ENCODE measurements around the gene IQGAP1. TPM values are rescaled to one million over a fixed set of nuclear protein-coding genes. Genes with fewer than 3 reads are reported as not detected.

The IQGAP1 gene
- total and polyA plus RNA-seq, 9 of the 15 experiments (the other 6 are each of a cell fraction or from before 2014, with no cell fraction given) = 37.6 to 143 (median 77.7) TPM

DNA sequence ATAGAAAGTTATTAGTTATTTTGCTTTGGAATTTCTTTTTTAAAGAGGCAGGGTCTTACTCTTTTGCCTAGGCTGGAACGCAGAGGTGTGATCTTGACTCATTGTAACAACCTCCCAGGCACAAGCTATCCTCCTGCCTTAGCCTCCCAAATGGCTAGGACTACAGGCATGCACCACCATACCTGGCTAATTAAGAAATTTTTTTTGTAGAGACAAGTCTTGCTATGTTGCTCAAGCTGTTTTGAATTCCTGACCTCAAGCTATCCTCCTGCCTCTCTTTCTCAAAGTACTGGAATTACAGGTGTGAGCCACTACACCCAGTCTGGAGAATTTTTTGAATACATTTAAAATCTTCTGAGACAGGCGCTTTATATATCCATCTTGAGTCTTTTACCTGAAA is 49.5 kb downstream of the IQGAP1 start:
- no peaks in the 10 kb centered on the region for H3K9me3 ChIP-seq (replicated peaks; ENCODE audit: control insufficient read depth, insufficient read depth, low read depth, low read length)
- no peaks in the 10 kb centered on the region for H3K27me3 ChIP-seq (ENCODE audit: control insufficient read depth in 2 of 2, insufficient read depth in 2 of 2, low read length in 2 of 2)
- intact Hi-C loops (cut with micrococcal nuclease) = no loop called here
- TF ChIP-seq ZNF232 (CRISPR knock-in tag; IDR thresholded peaks at IDR 0.05) = no peak
- no peak for TF ChIP-seq NEUROD1 (IDR thresholded peaks at IDR 0.05; ENCODE audit: borderline replicate concordance, low read depth, low read length, partially characterized antibody)
- TF ChIP-seq, protein P1, sequence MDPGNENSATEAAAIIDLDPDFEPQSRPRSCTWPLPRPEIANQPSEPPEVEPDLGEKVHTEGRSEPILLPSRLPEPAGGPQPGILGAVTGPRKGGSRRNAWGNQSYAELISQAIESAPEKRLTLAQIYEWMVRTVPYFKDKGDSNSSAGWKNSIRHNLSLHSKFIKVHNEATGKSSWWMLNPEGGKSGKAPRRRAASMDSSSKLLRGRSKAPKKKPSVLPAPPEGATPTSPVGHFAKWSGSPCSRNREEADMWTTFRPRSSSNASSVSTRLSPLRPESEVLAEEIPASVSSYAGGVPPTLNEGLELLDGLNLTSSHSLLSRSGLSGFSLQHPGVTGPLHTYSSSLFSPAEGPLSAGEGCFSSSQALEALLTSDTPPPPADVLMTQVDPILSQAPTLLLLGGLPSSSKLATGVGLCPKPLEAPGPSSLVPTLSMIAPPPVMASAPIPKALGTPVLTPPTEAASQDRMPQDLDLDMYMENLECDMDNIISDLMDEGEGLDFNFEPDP (CRISPR knock-in tag; IDR thresholded peaks at IDR 0.05) = no peak
- TF ChIP-seq, protein P2, sequence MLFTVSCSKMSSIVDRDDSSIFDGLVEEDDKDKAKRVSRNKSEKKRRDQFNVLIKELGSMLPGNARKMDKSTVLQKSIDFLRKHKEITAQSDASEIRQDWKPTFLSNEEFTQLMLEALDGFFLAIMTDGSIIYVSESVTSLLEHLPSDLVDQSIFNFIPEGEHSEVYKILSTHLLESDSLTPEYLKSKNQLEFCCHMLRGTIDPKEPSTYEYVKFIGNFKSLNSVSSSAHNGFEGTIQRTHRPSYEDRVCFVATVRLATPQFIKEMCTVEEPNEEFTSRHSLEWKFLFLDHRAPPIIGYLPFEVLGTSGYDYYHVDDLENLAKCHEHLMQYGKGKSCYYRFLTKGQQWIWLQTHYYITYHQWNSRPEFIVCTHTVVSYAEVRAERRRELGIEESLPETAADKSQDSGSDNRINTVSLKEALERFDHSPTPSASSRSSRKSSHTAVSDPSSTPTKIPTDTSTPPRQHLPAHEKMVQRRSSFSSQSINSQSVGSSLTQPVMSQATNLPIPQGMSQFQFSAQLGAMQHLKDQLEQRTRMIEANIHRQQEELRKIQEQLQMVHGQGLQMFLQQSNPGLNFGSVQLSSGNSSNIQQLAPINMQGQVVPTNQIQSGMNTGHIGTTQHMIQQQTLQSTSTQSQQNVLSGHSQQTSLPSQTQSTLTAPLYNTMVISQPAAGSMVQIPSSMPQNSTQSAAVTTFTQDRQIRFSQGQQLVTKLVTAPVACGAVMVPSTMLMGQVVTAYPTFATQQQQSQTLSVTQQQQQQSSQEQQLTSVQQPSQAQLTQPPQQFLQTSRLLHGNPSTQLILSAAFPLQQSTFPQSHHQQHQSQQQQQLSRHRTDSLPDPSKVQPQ (CRISPR knock-in tag; IDR thresholded peaks at IDR 0.05; ENCODE audit: borderline replicate concordance) = no peak
- TF ChIP-seq, protein P3, sequence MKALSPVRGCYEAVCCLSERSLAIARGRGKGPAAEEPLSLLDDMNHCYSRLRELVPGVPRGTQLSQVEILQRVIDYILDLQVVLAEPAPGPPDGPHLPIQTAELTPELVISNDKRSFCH (CRISPR knock-in tag; IDR thresholded peaks at IDR 0.05) = no peak
- TF ChIP-seq, protein P3 (tag; IDR thresholded peaks at IDR 0.05) = no peak
- no peak for TF ChIP-seq RBM25 (IDR thresholded peaks at IDR 0.05; ENCODE audit: low read depth, low read length, severe bottlenecking)
- no peak for TF ChIP-seq TEAD1 (CRISPR knock-in tag; IDR thresholded peaks at IDR 0.05)
- TF ChIP-seq, protein P4, sequence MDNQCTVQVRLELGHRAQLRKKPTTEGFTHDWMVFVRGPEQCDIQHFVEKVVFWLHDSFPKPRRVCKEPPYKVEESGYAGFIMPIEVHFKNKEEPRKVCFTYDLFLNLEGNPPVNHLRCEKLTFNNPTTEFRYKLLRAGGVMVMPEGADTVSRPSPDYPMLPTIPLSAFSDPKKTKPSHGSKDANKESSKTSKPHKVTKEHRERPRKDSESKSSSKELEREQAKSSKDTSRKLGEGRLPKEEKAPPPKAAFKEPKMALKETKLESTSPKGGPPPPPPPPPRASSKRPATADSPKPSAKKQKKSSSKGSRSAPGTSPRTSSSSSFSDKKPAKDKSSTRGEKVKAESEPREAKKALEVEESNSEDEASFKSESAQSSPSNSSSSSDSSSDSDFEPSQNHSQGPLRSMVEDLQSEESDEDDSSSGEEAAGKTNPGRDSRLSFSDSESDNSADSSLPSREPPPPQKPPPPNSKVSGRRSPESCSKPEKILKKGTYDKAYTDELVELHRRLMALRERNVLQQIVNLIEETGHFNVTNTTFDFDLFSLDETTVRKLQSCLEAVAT (IDR thresholded peaks at IDR 0.05) = no peak
- no peak for TF ChIP-seq ZNF146 (CRISPR knock-in tag; IDR thresholded peaks at IDR 0.05; ENCODE audit: unreplicated experiment)
- TF ChIP-seq, protein P5, sequence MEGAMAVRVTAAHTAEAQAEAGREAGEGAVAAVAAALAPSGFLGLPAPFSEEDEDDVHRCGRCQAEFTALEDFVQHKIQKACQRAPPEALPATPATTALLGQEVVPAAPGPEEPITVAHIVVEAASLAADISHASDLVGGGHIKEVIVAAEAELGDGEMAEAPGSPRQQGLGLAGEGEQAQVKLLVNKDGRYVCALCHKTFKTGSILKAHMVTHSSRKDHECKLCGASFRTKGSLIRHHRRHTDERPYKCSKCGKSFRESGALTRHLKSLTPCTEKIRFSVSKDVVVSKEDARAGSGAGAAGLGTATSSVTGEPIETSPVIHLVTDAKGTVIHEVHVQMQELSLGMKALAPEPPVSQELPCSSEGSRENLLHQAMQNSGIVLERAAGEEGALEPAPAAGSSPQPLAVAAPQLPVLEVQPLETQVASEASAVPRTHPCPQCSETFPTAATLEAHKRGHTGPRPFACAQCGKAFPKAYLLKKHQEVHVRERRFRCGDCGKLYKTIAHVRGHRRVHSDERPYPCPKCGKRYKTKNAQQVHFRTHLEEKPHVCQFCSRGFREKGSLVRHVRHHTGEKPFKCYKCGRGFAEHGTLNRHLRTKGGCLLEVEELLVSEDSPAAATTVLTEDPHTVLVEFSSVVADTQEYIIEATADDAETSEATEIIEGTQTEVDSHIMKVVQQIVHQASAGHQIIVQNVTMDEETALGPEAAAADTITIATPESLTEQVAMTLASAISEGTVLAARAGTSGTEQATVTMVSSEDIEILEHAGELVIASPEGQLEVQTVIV (CRISPR knock-in tag; IDR thresholded peaks at IDR 0.05; ENCODE audit: borderline replicate concordance) = no peak
- no peak for TF ChIP-seq ZNF212 (CRISPR knock-in tag; IDR thresholded peaks at IDR 0.05)
- no peak overlapping the region for H3K4me3 ChIP-seq
- WGBS (ENCODE audit: insufficient coverage, low coverage, missing lambda C conversion rate) = 90% methylated on average over 2 of the region's 2 CpGs
- H4K20me1 ChIP-seq (replicated peaks; ENCODE audit: control insufficient read depth, insufficient read depth, low read length) = no peaks in the 10 kb centered on the region
- no peaks in the 10 kb centered on the region for H3K9me1 ChIP-seq (ENCODE audit: control insufficient read depth, insufficient read depth, low read length)
- H3K4me2 ChIP-seq (ENCODE audit: insufficient read depth, low read length) = no peak overlapping the region
- ATAC-seq (no peak), DNase-seq (ENCODE audit: extremely low read depth in 1 of 4, low spot score in 3 of 4) (no peak), FAIRE-seq (no peak)
- POLR2A ChIA-PET = no interaction called here
- no peaks in the 10 kb centered on the region for H3K79me2 ChIP-seq (ENCODE audit: control insufficient read depth, insufficient read depth, low read length)
- in situ Hi-C loops (cut with MboI) = no loop called here
- H3K9ac ChIP-seq (ENCODE audit: insufficient read depth in 1 of 2, low read depth in 2 of 2, low read length in 2 of 2) = no peak overlapping the region
- no peak overlapping the region for H3K27ac ChIP-seq (ENCODE audit: extremely low read depth, low read depth, low read length)
- CTCF ChIA-PET (ENCODE audit: low intra/inter-chr PET ratio) = no interaction called here
- H2AFZ ChIP-seq (ENCODE audit: low read depth, low read length) = no peak overlapping the region
- BruUV-seq (replicated peaks) = no TSS peak
- peaks cover 27% of the 10 kb centered on the region; the same call in 2 of the 3 replicates for H3K36me3 ChIP-seq (ENCODE audit: control insufficient read depth, insufficient read depth, low read length)
- H3K4me1 ChIP-seq (replicated peaks in 1 of 2; ENCODE audit: control insufficient read depth in 2 of 2, insufficient read depth in 2 of 2, low read length in 2 of 2) = no peaks in the 10 kb centered on the region
